ENCODE data around the gene EPHA10. TPM values are rescaled to one million over a fixed set of nuclear protein-coding genes. Genes with fewer than 3 reads are reported as not detected.

EPHA10 gene
- total and polyA plus RNA-seq, 4 donors: under 0.01 to 0.09 (median 0.03) TPM; not detected in 1

DNA sequence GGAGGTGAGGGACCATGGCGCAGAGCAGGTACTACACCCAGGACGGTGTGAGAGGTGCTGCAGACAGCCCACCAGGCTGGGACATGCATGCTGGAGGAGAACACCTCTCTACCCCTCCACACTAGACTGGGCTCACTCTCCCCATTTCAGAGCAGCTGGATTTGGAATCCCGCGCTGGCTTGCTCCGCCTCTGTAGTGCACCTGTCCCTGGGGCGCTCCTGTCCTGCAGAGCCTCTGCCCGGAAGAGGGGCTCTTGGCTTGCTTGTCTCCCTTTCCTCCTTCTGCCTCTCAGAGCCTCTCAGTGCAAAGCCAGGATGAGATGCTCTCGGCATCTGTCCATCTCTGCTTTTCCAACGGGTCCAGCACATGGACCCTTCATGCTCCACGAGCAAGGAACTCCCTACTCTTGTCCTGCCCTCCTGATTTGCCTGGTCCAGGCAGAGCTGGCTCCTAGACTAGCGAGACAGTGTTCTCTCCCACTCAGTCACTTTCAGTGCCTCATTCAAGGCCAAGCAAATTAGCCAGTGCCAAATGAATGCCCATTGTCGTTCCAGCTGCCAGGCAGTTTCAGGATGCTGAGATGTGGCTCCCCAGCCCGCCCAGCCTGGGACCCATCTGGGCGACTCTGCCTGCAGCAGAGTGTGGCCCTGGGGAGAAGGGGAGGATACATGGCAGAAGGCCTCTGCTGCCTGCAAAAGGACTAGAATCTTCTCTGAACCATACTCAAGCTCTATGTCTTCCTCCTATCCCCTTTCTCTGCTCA lies 38.9 kb downstream of the EPHA10 start:
- TF ChIP-seq, protein P1, sequence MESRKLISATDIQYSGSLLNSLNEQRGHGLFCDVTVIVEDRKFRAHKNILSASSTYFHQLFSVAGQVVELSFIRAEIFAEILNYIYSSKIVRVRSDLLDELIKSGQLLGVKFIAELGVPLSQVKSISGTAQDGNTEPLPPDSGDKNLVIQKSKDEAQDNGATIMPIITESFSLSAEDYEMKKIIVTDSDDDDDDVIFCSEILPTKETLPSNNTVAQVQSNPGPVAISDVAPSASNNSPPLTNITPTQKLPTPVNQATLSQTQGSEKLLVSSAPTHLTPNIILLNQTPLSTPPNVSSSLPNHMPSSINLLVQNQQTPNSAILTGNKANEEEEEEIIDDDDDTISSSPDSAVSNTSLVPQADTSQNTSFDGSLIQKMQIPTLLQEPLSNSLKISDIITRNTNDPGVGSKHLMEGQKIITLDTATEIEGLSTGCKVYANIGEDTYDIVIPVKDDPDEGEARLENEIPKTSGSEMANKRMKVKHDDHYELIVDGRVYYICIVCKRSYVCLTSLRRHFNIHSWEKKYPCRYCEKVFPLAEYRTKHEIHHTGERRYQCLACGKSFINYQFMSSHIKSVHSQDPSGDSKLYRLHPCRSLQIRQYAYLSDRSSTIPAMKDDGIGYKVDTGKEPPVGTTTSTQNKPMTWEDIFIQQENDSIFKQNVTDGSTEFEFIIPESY (IDR thresholded peaks at IDR 0.05): no peak
- TF ChIP-seq JUND (IDR thresholded peaks at IDR 0.05) (no peak), HNF4G (IDR thresholded peaks at IDR 0.05) (no peak), NR2F2 (IDR thresholded peaks at IDR 0.05) (no peak), YY1 (IDR thresholded peaks at IDR 0.05) (no peak), SP1 (IDR thresholded peaks at IDR 0.05) (no peak), RXRA (IDR thresholded peaks at IDR 0.05) (no peak), EGR1 (IDR thresholded peaks at IDR 0.05; ENCODE audit: low read depth in 2 of 2) (no peak), FOXA2 (IDR thresholded peaks at IDR 0.05) (no peak), HNF4A (conservative IDR thresholded peaks at IDR 0.05) (no peak), TAF1 (conservative IDR thresholded peaks at IDR 0.05) (no peak)
- TF ChIP-seq, protein P2, sequence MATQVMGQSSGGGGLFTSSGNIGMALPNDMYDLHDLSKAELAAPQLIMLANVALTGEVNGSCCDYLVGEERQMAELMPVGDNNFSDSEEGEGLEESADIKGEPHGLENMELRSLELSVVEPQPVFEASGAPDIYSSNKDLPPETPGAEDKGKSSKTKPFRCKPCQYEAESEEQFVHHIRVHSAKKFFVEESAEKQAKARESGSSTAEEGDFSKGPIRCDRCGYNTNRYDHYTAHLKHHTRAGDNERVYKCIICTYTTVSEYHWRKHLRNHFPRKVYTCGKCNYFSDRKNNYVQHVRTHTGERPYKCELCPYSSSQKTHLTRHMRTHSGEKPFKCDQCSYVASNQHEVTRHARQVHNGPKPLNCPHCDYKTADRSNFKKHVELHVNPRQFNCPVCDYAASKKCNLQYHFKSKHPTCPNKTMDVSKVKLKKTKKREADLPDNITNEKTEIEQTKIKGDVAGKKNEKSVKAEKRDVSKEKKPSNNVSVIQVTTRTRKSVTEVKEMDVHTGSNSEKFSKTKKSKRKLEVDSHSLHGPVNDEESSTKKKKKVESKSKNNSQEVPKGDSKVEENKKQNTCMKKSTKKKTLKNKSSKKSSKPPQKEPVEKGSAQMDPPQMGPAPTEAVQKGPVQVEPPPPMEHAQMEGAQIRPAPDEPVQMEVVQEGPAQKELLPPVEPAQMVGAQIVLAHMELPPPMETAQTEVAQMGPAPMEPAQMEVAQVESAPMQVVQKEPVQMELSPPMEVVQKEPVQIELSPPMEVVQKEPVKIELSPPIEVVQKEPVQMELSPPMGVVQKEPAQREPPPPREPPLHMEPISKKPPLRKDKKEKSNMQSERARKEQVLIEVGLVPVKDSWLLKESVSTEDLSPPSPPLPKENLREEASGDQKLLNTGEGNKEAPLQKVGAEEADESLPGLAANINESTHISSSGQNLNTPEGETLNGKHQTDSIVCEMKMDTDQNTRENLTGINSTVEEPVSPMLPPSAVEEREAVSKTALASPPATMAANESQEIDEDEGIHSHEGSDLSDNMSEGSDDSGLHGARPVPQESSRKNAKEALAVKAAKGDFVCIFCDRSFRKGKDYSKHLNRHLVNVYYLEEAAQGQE (IDR thresholded peaks at IDR 0.05): no peak
- TF ChIP-seq, protein P3, sequence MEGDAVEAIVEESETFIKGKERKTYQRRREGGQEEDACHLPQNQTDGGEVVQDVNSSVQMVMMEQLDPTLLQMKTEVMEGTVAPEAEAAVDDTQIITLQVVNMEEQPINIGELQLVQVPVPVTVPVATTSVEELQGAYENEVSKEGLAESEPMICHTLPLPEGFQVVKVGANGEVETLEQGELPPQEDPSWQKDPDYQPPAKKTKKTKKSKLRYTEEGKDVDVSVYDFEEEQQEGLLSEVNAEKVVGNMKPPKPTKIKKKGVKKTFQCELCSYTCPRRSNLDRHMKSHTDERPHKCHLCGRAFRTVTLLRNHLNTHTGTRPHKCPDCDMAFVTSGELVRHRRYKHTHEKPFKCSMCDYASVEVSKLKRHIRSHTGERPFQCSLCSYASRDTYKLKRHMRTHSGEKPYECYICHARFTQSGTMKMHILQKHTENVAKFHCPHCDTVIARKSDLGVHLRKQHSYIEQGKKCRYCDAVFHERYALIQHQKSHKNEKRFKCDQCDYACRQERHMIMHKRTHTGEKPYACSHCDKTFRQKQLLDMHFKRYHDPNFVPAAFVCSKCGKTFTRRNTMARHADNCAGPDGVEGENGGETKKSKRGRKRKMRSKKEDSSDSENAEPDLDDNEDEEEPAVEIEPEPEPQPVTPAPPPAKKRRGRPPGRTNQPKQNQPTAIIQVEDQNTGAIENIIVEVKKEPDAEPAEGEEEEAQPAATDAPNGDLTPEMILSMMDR (IDR thresholded peaks at IDR 0.05; ENCODE audit: low read depth, low read length, missing input control): no peak
- DNase-seq (ENCODE audit: low spot score): no peak
- Histone ChIP-seq H3K9ac (ENCODE audit: low read depth in 1 of 2, low read length in 2 of 2) (no peak overlapping the region), H3K4me1 (ENCODE audit: control insufficient read depth in 4 of 4, insufficient read depth in 4 of 4, low read length in 3 of 4) (no peaks in the 10 kb centered on the region), H3K36me3 (ENCODE audit: control insufficient read depth in 4 of 4, insufficient read depth in 3 of 4, low read depth in 1 of 4, low read length in 3 of 4) (no peaks in the 10 kb centered on the region), H3K4me3 (ENCODE audit: low read depth in 1 of 3, low read length in 3 of 3) (no peak overlapping the region), H3K27ac (ENCODE audit: low read depth in 1 of 2, low read length in 2 of 2) (no peak overlapping the region), H3K9me3 (ENCODE audit: control insufficient read depth in 4 of 4, low read length in 3 of 4) (no peaks in the 10 kb centered on the region), H3K27me3 (ENCODE audit: control insufficient read depth in 4 of 4, insufficient read depth in 4 of 4, low read length in 3 of 4) (no peaks in the 10 kb centered on the region)
- 78% methylated on average over 14 of the region's 14 CpGs for WGBS

DNA sequence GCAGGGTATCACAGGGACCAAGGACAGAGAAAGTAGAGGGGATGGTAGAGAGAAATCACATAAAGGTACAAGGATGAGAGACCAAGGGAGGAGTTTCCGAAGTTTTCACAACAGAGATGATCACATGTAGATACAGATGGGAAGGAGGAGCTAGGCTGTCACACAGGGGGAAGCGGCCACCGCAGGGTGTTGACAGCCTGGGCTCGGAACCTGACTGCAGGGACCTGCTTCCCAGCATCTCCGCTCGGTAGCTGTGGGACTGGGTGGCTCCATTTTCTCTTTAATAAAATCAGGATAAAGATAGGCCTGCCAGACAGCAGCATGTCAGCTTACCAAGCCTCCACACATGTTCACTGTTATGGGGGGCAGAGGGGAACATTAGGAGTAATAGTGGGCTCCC lies 40.3 kb downstream of the EPHA10 start:
- Histone ChIP-seq H3K9me3 (ENCODE audit: control insufficient read depth in 4 of 4, low read length in 3 of 4) (no peaks in the 10 kb centered on the region), H3K27me3 (ENCODE audit: control insufficient read depth in 4 of 4, insufficient read depth in 4 of 4, low read length in 3 of 4) (no peaks in the 10 kb centered on the region), H3K4me3 (ENCODE audit: low read depth in 1 of 3, low read length in 3 of 3) (no peak overlapping the region), H3K9ac (ENCODE audit: low read depth in 1 of 2, low read length in 2 of 2) (no peak overlapping the region), H3K4me1 (ENCODE audit: control insufficient read depth in 4 of 4, insufficient read depth in 4 of 4, low read length in 3 of 4) (no peaks in the 10 kb centered on the region), H3K27ac (ENCODE audit: low read depth in 1 of 2, low read length in 2 of 2) (no peak overlapping the region), H3K36me3 (ENCODE audit: control insufficient read depth in 4 of 4, insufficient read depth in 3 of 4, low read depth in 1 of 4, low read length in 3 of 4) (no peaks in the 10 kb centered on the region)
- DNase-seq (ENCODE audit: low spot score): no peak
- 90% methylated on average over 6 of the region's 6 CpGs for WGBS
- TF ChIP-seq HNF4A (conservative IDR thresholded peaks at IDR 0.05) (no peak), HNF4G (IDR thresholded peaks at IDR 0.05) (no peak), RXRA (IDR thresholded peaks at IDR 0.05) (no peak), TAF1 (conservative IDR thresholded peaks at IDR 0.05) (no peak), SP1 (IDR thresholded peaks at IDR 0.05) (no peak)
- TF ChIP-seq, protein P1 (IDR thresholded peaks at IDR 0.05): no peak
- TF ChIP-seq, protein P4, sequence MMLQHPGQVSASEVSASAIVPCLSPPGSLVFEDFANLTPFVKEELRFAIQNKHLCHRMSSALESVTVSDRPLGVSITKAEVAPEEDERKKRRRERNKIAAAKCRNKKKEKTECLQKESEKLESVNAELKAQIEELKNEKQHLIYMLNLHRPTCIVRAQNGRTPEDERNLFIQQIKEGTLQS (IDR thresholded peaks at IDR 0.05): no peak
- TF ChIP-seq, protein P3 (IDR thresholded peaks at IDR 0.05; ENCODE audit: low read depth, low read length, missing input control): no peak
- TF ChIP-seq, protein P2 (IDR thresholded peaks at IDR 0.05): no peak

Measured in liver (tissue), 9 donors.